ENCODE measurements around the gene MYO1C.

Gene MYO1C, protein sequence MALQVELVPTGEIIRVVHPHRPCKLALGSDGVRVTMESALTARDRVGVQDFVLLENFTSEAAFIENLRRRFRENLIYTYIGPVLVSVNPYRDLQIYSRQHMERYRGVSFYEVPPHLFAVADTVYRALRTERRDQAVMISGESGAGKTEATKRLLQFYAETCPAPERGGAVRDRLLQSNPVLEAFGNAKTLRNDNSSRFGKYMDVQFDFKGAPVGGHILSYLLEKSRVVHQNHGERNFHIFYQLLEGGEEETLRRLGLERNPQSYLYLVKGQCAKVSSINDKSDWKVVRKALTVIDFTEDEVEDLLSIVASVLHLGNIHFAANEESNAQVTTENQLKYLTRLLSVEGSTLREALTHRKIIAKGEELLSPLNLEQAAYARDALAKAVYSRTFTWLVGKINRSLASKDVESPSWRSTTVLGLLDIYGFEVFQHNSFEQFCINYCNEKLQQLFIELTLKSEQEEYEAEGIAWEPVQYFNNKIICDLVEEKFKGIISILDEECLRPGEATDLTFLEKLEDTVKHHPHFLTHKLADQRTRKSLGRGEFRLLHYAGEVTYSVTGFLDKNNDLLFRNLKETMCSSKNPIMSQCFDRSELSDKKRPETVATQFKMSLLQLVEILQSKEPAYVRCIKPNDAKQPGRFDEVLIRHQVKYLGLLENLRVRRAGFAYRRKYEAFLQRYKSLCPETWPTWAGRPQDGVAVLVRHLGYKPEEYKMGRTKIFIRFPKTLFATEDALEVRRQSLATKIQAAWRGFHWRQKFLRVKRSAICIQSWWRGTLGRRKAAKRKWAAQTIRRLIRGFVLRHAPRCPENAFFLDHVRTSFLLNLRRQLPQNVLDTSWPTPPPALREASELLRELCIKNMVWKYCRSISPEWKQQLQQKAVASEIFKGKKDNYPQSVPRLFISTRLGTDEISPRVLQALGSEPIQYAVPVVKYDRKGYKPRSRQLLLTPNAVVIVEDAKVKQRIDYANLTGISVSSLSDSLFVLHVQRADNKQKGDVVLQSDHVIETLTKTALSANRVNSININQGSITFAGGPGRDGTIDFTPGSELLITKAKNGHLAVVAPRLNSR

DNA sequence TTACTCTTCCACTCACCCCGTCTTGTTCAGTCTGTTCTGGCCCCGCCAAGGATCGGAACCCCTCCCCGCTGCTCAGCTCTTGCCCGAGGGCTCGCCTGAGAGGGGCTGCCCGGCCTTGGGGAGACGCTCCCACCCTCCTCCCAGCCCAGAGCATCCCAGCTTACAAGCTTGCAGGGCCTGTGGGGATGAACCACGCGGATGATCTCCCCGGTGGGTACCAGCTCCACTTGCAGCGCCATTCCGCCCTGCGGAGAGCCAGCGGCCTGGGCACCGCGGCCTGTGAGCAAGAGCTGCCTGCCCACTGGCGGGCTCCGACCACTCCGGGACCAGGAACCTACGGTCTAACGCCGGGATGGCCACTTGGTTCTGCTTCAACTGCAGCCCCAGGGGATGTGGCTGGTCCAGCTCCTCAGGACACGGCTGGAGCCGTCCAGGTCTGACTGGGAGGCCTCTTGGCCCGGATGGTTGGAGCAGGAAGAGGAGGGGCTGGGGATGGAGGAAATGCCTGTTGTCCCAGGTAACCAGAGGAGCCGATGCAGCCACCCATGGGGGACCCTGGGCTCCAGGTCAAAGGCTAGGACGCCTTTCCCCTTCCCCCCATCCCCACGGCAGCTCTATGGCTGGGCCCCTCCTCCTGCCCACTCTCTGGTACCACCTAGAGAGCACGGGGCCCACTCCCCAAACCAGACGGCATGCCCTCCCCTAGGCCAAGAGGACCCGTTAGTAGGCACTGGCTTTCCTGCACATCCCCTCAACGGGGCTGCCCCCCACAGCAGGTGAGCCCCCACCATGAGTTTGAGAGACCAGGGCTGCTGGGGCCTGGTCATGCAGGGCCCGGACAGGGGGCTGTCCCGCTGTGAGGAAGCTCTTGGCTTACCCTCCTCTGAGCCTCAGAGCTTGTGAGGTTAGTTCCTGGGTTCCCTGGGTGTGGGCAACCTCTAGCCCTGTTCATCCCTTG, at the start of gene MYO1C:
MYO1C (minus strand) TSS at position 438 of the 958 bp plus-strand sequence; CDS start at position 239, 199 bp downstream.
- TF ChIP-seq, protein P1, sequence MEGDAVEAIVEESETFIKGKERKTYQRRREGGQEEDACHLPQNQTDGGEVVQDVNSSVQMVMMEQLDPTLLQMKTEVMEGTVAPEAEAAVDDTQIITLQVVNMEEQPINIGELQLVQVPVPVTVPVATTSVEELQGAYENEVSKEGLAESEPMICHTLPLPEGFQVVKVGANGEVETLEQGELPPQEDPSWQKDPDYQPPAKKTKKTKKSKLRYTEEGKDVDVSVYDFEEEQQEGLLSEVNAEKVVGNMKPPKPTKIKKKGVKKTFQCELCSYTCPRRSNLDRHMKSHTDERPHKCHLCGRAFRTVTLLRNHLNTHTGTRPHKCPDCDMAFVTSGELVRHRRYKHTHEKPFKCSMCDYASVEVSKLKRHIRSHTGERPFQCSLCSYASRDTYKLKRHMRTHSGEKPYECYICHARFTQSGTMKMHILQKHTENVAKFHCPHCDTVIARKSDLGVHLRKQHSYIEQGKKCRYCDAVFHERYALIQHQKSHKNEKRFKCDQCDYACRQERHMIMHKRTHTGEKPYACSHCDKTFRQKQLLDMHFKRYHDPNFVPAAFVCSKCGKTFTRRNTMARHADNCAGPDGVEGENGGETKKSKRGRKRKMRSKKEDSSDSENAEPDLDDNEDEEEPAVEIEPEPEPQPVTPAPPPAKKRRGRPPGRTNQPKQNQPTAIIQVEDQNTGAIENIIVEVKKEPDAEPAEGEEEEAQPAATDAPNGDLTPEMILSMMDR (IDR thresholded peaks at IDR 0.05; ENCODE audit: low read depth, low read length, missing control alignments) = no peak
- peak within 1 kb of the TSS; percentile 38 for H3K4me3 ChIP-seq (ENCODE audit: low read depth, low read length)
- in situ Hi-C loops (cut with HindIII; ENCODE audit: low sequenced_read_pairs) = no loop called here
- DNase-seq (ENCODE audit: low read depth) = no peak

DNA sequence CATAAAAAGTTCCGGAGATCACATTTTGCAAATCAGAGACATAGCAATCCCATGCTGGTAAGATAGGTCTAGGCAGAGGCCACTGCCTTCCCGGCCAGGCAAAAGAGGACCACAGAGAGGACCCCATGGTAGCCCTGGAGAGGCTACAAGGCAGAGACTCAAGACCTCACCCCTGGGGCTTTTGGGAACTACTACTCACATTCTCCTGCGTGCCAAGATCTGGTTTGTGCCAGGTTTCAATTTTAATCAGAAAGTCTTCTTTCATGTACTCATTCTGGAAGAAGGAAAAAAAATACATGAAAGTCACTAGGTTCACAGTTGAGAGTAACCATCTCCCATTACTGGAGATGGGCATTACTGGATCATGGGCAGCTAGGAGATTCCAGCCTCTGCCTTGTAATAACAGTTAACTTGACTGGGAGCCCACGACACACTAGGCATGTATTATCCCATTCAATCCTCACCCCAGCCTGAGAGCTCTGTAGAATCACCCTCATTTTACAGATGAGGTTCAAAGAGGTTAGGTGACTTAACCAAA, 49.0 kb upstream of the MYO1C start:
- no peak for DNase-seq (ENCODE audit: low read depth)
- H3K4me3 ChIP-seq (ENCODE audit: low read depth, low read length) = no peak overlapping the region
- in situ Hi-C loops (cut with HindIII; ENCODE audit: low sequenced_read_pairs) = no loop called here
- TF ChIP-seq, protein P1 (IDR thresholded peaks at IDR 0.05; ENCODE audit: low read depth, low read length, missing control alignments) = no peak

DNA sequence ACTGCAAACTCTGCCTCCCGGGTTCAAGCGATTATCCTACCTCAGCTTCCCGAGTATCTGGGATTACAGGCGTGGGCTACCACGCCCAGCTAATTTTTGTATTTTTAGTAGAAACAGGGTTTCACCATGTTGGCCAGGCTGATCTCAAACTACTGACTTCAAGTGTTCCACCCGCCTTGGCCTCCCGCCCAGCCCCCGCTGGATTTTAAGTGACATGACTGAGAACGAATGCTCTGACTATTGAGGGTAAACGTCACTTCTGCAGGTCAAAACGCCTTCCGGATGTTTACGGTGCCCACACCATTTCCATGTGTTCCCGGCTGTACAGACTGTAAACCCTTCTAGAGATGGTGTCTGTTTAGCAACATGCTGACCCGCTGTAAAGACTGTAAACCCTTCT, 47.3 kb upstream of the MYO1C start:
- TF ChIP-seq, protein P1 (IDR thresholded peaks at IDR 0.05; ENCODE audit: low read depth, low read length, missing control alignments) = no peak
- DNase-seq (ENCODE audit: low read depth) = no peak
- in situ Hi-C loops (cut with HindIII; ENCODE audit: low sequenced_read_pairs) = no loop called here
- no peak overlapping the region for H3K4me3 ChIP-seq (ENCODE audit: low read depth, low read length)

DNA sequence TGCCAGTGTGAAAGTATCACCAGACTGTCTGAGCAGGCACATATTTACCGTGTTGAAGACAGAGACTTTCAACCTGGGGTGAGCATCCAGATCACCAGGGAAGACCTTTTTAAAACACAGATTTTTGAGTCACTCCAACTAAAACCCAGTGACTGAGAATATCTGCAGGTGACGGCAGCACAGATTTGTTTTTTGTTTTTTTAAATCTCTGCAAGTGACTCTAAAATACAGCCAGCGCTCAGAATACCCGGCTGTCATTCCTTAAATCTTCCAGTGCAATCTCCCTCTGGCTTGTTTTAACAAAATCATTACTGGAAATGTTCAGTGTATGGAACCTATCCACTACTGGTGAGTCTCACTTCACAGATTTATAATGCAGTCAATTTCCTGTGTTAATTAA, 43.3 kb upstream of the MYO1C start:
- in situ Hi-C loops (cut with HindIII; ENCODE audit: low sequenced_read_pairs) = no loop called here
- no peak overlapping the region for H3K4me3 ChIP-seq (ENCODE audit: low read depth, low read length)
- TF ChIP-seq, protein P1 (IDR thresholded peaks at IDR 0.05; ENCODE audit: low read depth, low read length, missing control alignments) = no peak
- DNase-seq (ENCODE audit: low read depth) = no peak

DNA sequence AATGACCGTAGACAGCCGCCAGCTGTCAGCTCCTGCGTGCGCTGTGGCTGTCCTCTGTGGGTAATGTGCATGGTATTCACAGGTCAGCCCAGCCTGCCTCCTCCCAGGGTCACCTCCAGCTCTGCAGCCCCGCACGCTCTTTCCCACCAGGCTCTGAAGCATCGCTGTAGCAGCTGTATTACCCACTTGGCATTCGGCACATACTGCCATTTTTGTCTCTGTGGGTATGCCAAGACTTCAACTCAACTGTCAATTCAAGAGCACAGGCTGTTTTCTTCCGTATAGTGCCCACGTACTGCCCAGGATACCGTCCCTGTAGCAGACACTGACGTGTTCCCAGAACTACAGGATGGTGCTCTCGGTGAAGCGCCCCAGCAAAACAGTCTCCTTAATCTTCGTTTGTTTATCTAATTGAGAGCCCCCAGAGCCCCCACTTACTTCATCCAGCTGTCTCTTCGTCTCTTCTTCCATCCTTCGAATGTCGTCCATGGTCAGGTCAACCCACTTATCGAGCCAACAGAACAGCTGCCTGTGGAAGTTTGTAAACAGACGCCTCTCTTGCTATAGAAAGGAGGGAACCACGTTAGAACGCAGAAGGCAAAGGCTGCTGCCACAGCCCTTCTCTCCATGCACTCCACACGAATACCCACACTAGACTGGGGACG, 41.3 kb upstream of the MYO1C start:
- no peak for DNase-seq (ENCODE audit: low read depth)
- no peak overlapping the region for H3K4me3 ChIP-seq (ENCODE audit: low read depth, low read length)
- in situ Hi-C loops (cut with HindIII; ENCODE audit: low sequenced_read_pairs) = no loop called here
- TF ChIP-seq, protein P1 (IDR thresholded peaks at IDR 0.05; ENCODE audit: low read depth, low read length, missing control alignments) = no peak

Data from astrocyte of the cerebellum (primary cell).